Posterior cingulate gyrus (tissue), 11 donors: ENCODE measurements around the gene CDC23.
A peak's percentile ranks its signal among the peaks of the same experiment; 100 is the strongest.
"Not testable (repeated sequence)": the region's sequence is repeated elsewhere in the genome, so short reads cannot be mapped to it uniquely, and the experiment has no call there.

Source experiments
- DNase-seq, 10 donors: peaks; one replicate each; pipeline versions ENCODE4 v3.0.0 to v3.0.0-alpha.2; 2020 to 2021; ENCODE audit warnings: mixed read lengths in 3 of 10
- intact Hi-C: fragments of 100-400 bp; cut with DNase I; formaldehyde crosslinking; loops from one replicate; pipeline ENCODE4 v1.15.1; 2023

The CDC23 gene

DNA sequence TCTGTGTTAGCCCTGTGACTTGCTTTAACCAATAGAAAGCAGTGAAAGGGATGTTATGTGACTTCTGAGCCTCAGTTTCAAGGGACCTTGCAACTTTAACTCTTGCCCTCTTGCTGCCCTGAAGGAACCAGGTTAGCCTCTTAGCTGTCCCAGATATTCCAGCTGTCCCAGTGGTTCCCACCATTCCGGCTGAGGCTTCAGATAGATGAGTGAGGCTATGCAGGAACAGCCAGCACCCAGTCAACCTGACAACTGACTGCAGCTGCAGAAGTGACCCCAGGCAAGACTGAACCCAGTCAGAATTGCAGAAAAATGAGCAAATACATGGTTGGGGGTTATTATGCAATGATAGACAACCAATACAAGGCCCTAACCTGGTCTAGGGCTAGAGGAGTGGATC, 10.4 kb upstream of the CDC23 start:
- intact Hi-C loops: loop anchor here (10.0 kb wide), 1 partner anchor 191 kb away; no protein-coding TSS in a partner anchor
- DNase-seq: no peak

GRCh38 chr5:138216799-138217198, 3.7 kb upstream of the CDC23 start:
- DNase-seq: no peak
- intact Hi-C loops: no loop called here

DNA sequence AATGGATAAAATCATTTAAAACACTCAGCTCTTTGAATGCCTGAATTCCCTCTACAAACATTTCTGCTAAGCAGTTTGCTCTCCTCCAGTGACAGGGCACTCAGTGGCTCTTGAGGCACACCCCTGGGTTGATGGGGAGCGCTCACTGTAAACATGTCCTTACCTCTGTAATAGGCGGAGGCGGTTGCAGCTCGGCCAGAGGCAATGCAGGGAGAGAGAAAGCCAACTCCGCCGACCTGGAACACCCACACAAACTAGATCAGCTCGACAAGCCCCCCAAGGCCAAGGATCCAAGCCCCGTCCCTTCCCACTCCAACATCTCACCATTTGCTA, 329 bp downstream of the CDC23 start:
- peak in 2 of 10 donors; percentile 11 to 12 for DNase-seq

GRCh38 chr5:138210985-138211384, 2.1 kb downstream of the CDC23 start:
- intact Hi-C loops: loop anchor here (5.0 kb wide), 1 partner anchor 126 kb away; the partner anchor contains the start of gene FAM53C
- DNase-seq: no peak

More for the DNA sequence above, 329 bp downstream of the CDC23 start:
- intact Hi-C loops: loop anchor here (5.0 kb wide), 1 partner anchor 125 kb away; the partner anchor contains the start of gene FAM53C

DNA sequence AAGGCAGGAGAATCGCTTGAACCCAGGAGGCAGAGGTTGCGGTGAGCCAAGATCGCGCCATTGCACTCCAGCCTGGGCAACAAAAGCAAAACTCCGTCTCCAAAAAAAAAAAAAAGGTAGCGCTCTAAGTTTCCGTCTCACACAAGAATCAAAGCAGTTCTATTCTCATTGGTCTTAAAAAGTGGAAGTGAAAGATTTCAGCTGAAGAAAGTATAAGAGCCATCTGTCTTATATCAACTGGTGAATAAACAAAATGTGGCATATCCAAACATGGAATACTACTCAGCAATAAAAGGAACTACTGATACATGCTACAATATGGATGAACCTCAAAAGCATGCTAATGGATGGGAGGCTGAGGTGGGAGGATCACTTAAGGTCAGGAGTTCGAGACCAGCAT, 19.3 kb downstream of the CDC23 start:
- DNase-seq, intact Hi-C loops: not testable (repeated sequence)

DNA sequence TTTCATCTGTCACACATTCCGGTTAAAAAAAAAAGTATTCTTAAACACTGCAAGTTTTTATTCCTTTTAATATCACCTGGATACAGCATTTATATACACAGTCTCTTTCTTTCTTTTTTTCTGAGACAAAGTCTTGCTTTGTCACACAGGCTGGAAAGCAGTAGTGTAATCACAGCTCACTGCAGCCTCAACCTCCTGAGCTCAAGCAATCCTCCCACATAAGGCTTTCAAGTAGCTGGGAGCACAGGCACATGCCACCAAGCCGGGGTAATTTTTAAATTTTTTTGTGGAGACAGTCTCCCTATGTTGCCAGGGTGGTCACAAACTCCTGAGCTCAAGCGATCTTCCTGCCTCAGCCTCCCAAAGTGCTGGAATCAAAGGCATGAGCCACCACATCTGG, 20.3 kb downstream of the CDC23 start:
- no peak for DNase-seq
- intact Hi-C loops: no loop called here

- intact Hi-C loops: no loop called here
- no peak for DNase-seq
Observed at GRCh38 chr5:138188626-138189025, 24.5 kb downstream of the CDC23 start.

- intact Hi-C loops: no loop called here
Observed at GRCh38 chr5:138186002-138186447, 27.1 kb downstream of the CDC23 start.

GRCh38 chr5:138182808-138183207, 30.3 kb downstream of the CDC23 start:
- DNase-seq: no peak
- intact Hi-C loops: no loop called here

More at GRCh38 chr5:138186002-138186447, 27.1 kb downstream of the CDC23 start:
- DNase-seq: no peak

DNA sequence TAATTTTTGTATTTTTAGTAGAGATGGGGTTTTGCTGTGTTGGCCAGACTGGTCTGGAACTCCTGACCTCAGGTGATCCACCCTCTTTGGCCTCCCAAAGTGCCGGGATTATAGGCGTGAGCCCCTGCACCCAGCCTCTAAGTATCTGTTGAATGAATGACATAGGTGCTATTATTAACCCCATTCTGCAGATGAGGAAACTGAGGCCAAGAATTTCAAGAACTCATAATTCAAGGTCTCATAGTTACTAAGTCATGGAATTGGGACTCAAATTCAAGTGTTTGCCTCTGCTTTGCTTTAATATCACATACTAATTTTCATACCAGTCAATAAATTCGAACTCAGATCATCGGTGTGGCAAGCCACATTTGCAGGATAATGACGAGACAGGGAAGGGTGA, 32.3 kb downstream of the CDC23 start:
- intact Hi-C loops: no loop called here
- DNase-seq: no peak

DNA sequence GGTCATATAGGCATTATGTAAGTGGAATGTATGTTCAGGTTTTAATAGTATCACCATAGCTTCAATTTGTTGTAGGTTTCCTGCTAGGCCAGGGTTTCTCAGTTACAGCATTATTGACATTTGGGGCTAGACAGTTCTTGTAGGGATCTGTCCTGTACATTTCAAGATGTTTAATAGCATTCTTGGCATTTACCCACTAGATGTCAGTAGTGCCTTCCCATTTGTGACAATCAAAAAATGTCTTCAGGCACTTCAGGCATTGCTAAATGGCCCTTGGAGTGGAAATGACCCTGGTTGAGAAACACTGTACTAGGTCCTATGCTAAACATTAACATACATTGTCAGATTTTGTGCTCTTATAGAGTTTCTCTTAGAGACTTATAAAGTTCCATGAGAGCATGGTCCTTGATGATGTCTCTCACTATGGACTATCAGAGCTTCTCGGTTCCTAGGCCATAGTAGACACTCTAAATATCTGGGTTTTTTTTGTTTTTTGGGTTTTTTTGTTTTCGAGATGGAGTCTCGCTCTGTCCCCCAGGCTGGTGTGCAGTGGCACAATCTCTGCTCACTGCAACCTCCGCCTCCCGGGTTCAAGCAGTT, 32.8 kb downstream of the CDC23 start:
- intact Hi-C loops: no loop called here
- no peak for DNase-seq

- DNase-seq: no peak
- intact Hi-C loops: loop anchor here (10.0 kb wide), 1 partner anchor 155 kb away; the partner anchor contains the start of genes CDC25C and FAM53C
Observed at GRCh38 chr5:138179277-138179857, 33.8 kb downstream of the CDC23 start.

DNA sequence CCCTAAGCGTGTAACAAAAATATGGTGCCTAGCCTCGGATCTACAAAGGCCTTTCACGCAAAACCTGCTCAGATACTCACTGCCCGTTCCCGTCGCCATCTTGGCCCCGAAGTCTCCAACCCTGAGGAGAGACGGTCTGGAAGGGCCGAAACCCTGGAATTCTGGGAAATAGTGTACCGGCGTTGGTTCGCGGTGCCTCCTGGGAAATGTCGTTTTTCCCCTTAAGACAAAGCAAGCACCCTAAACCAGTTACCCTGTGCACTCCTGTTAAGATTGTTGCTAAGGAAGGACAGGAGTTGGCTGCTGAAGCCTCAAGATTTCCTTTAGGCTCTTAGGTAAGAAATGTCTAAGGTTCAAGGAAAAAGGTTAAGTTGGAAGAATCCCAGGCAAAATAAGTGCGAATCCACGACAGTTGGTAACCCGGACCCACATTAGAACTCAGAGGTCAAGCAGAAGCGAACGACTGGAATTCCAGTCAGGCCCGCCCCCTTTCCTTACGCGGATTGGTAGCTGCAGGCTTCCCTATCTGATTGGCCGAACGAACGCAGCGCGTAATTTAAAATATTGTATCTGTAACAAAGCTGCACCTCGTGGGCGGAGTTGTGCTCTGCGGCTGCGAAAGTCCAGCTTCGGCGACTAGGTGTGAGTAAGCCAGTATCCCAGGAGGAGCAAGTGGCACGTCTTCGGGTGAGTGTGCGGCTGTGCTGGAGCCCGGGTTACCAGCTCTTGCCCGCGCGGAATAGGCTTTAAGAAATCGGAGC, 34.4 kb downstream of the CDC23 start, which contains the start of the genes BRD8 and KIF20A:
TSS of gene BRD8 (minus strand) at position 115 of the 761 bp plus-strand sequence. CDS start at position 99, 16 bp downstream.
TSS of gene KIF20A (plus strand) at position 597 of the 761 bp plus-strand sequence. CDS start 569 bp downstream, outside the sequence.
- intact Hi-C loops: loop anchor here (10.0 kb wide), 1 partner anchor 156 kb away; the partner anchor contains the start of genes CDC25C and FAM53C
- peak; percentile 91 to 99 (median 96) for DNase-seq

- peak in 8 of 10 donors; percentile 26 to 88 (median 44) for DNase-seq
- intact Hi-C loops: loop anchor here (10.0 kb wide), 1 partner anchor 157 kb away; the partner anchor contains the start of genes CDC25C and FAM53C
Observed at GRCh38 chr5:138177941-138178515, 35.1 kb downstream of the CDC23 start.

GRCh38 chr5:138170299-138170698, 42.8 kb downstream of the CDC23 start:
- no peak for DNase-seq
- intact Hi-C loops: loop anchor here (10.0 kb wide), 1 partner anchor 165 kb away; the partner anchor contains the start of genes CDC25C and FAM53C

DNA sequence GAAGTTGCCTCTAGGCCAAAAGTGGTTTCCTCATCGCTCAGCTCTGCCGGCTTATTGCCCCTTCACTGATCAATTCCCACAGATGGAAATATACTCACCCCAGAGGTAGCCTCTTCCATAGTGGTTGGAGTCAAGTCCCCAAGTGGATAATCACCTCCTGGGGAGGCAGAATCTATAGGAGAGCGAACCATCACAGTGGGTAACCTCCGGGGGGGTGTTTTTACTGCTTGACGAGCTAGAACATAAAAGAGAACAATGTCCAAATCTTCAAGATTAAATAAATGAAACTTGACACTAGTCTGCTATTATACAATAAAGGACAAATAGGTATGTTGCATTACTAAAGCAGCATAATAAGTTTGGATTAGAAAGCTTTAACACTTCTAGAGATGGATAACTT, 44.0 kb downstream of the CDC23 start:
- intact Hi-C loops: no loop called here
- DNase-seq: no peak

GRCh38 chr5:138163721-138164120, 49.4 kb downstream of the CDC23 start:
- intact Hi-C loops: no loop called here
- DNase-seq: no peak

GRCh38 chr5:138160706-138161105, 52.4 kb downstream of the CDC23 start:
- intact Hi-C loops: no loop called here
- DNase-seq: no peak

DNA sequence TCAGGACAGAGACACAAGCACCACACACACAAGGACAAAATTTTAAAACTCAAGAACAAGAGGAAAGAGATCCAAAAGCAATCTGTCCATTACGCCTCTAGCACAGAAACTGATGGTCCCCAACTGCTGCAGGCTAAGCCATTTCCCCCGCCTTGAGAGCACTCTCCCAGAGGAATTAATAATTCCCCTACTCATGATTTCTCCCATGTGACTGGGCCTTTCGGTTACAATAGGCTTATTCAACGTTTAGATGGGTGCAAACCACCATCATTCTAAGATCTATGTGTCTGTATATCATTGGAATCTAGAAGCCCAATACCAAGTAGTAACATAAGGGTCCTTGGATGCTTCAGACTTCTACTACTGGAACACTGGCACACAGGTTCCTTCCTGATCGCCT, 53.5 kb downstream of the CDC23 start:
- intact Hi-C loops: no loop called here
- DNase-seq: no peak

GRCh38 chr5:138157626-138158025, 55.5 kb downstream of the CDC23 start:
- intact Hi-C loops: no loop called here

More at GRCh38 chr5:138157626-138158025, 55.5 kb downstream of the CDC23 start:
- DNase-seq: no peak
